ENCODE data around the gene CNDP2. TPM values are rescaled to one million over a fixed set of nuclear protein-coding genes. Genes with fewer than 3 reads are reported as not detected.

The CNDP2 gene
- total and polyA plus RNA-seq, 2 of the 13 experiments (the other 11 are each of a cell fraction or from before 2014, with no cell fraction given): 64.7 to 80.8 TPM

- peak; percentile 69; the same call in 1 of the 2 replicates for TF ChIP-seq ARID4A (CRISPR knock-in tag; IDR thresholded peaks at IDR 0.05; ENCODE audit: borderline replicate concordance)
- no peak for TF ChIP-seq CSRNP1 (CRISPR knock-in tag; IDR thresholded peaks at IDR 0.05)
- peak; percentile 53; the same call in 1 of the 2 replicates for TF ChIP-seq PHF20 (CRISPR knock-in tag; IDR thresholded peaks at IDR 0.05)
- TF ChIP-seq ZNF556 (CRISPR knock-in tag; IDR thresholded peaks at IDR 0.05; ENCODE audit: borderline replicate concordance): peak; percentile 95
- 0 out of 2 replicates have a peak, but pooled peaks have one; percentile 41 for TF ChIP-seq PRDM10 (CRISPR knock-in tag; IDR thresholded peaks at IDR 0.05; ENCODE audit: low read depth)
- TF ChIP-seq ZNF136 (CRISPR knock-in tag; IDR thresholded peaks at IDR 0.05; ENCODE audit: low read depth): 0 out of 2 replicates have a peak, but pooled peaks have one; percentile 56
- no peak for TF ChIP-seq ZNF850 (CRISPR knock-in tag; conservative IDR thresholded peaks at IDR 0.05)
- TF ChIP-seq ZNF614 (CRISPR knock-in tag; IDR thresholded peaks at IDR 0.05; ENCODE audit: borderline replicate concordance): peak; percentile 86; the same call in 1 of the 2 replicates
- no peak for TF ChIP-seq MLLT10 (CRISPR knock-in tag; IDR thresholded peaks at IDR 0.05)
- TF ChIP-seq ZNF275 (CRISPR knock-in tag; IDR thresholded peaks at IDR 0.05; ENCODE audit: borderline replicate concordance): no peak; the same call in 1 of the 2 replicates
- TF ChIP-seq MAF1 (CRISPR knock-in tag; IDR thresholded peaks at IDR 0.05; ENCODE audit: borderline replicate concordance): no peak
- no peak for TF ChIP-seq ZNF616 (CRISPR knock-in tag; IDR thresholded peaks at IDR 0.05; ENCODE audit: low read depth)
- TF ChIP-seq THAP7 (CRISPR knock-in tag; IDR thresholded peaks at IDR 0.05): no peak
- TF ChIP-seq ZNF629 (CRISPR knock-in tag; conservative IDR thresholded peaks at IDR 0.05): peak; percentile 41; the same call in 1 of the 2 replicates
- TF ChIP-seq KAT8 (CRISPR knock-in tag; IDR thresholded peaks at IDR 0.05): peak; percentile 77
Observed at GRCh38 chr18:74541703-74542555, 45.8 kb downstream of the CNDP2 start (continued).

Measured in HepG2 (cell line).